HCT116 (cell line): ENCODE results near the gene B3GNT4. TPM values are rescaled to one million over a fixed set of nuclear protein-coding genes. Genes with fewer than 3 reads are reported as not detected.

ENCODE experiments used
- ATAC-seq: fragments of 200-7000 bp; cut with Tn5 transposase; 2 replicates; pipeline ENCODE4 v1.9.1; 2020; ENCODE audit warnings: mild to moderate bottlenecking, moderate library complexity
- BruUV-seq: library from RNA; stranded (reverse); fragments of 400-500 nt; replicated peaks from 2 replicates; lab custom pipeline; 2021; lab: Mats Ljungman, UMichigan
- CTCF ChIA-PET: fragments of 300-600 bp; sonication (Branson Sonifier 250); formaldehyde crosslinking; loops from one replicate; lab custom pipeline; 2021; ENCODE audit warnings: antibody characterized with exemption; lab: Charles Lee
- POLR2A ChIA-PET: fragments of 300-600, 350-600 bp; sonication (Branson Sonifier 250); formaldehyde crosslinking; loops from one replicate; lab custom pipeline; 2021; ENCODE audit warnings: antibody characterized with exemption; lab: Charles Lee
- RAD21 ChIA-PET, 2 experiments: fragments of 300-600 bp; sonication (Branson Sonifier 250); formaldehyde crosslinking; loops; one replicate each; lab custom pipeline; 2023; ENCODE audit warnings: low total read pairs in 2 of 2; ENCODE audit not compliant: uncharacterized antibody in 2 of 2, unreplicated experiment in 2 of 2, low non-redundant PET in 1 of 2; lab: Charles Lee
- DNase-seq: peaks from one replicate; pipeline ENCODE4 v3.0.0-alpha.2; 2010; ENCODE audit warnings: low read depth, low spot score
- H2AFZ ChIP-seq: fragments of 200-600 bp; shearing (Covaris generic), sonication (generic); 2 replicates; pipeline ENCODE4 v1.6.1; 2017; ENCODE audit warnings: low read depth, mixed run types, mixed read lengths, antibody characterized with exemption, low read length; ENCODE audit not compliant: poor library complexity, severe bottlenecking
- H3K27ac ChIP-seq: 2 replicates; pipeline ENCODE4 v1.5.1; 2012; ENCODE audit warnings: low read depth, low read length
- H3K27me3 ChIP-seq: fragments of 200-600 bp; sonication (generic); 2 replicates; pipeline ENCODE4 v1.6.1; 2016; ENCODE audit warnings: mixed run types, low read length, mixed read lengths; ENCODE audit not compliant: insufficient read depth
- H3K36me3 ChIP-seq, 2 experiments: fragments of 200-500 bp in 1 of 2; fragments of 200-600 bp in 1 of 2; sonication (Bioruptor generic) in 1 of 2; sonication (generic) in 1 of 2; 2 replicates each; pipeline versions ENCODE4 v1.5.1 to v1.6.1; 2014 to 2016; ENCODE audit warnings: low read length in 2 of 2, inconsistent platforms in 1 of 2, mixed read lengths in 1 of 2, mixed run types in 1 of 2; ENCODE audit not compliant: insufficient read depth in 2 of 2, control insufficient read depth in 1 of 2
- H3K4me1 ChIP-seq, 2 experiments: fragments of 200-600 bp in 1 of 2; sonication (generic) in 1 of 2; 2 replicates each; pipeline versions ENCODE4 v1.5.1 to v1.6.1; 2012 to 2017; ENCODE audit warnings: low read length in 2 of 2, inconsistent platforms in 1 of 2, mild to moderate bottlenecking in 1 of 2, mixed read lengths in 1 of 2, mixed run types in 1 of 2, moderate library complexity in 1 of 2; ENCODE audit not compliant: insufficient read depth in 2 of 2, control insufficient read depth in 1 of 2
- H3K4me2 ChIP-seq: fragments of 200-600 bp; sonication (generic); 2 replicates; pipeline ENCODE4 v1.6.1; 2017; ENCODE audit warnings: mixed run types, low read length, mixed read lengths
- H3K4me3 ChIP-seq, 2 experiments: fragments of 200-600 bp in 1 of 2; sonication (generic) in 1 of 2; replicated peaks in 1 of 2; 2 replicates each; pipeline ENCODE4 v1.5.1; 2011 to 2016; ENCODE audit warnings: low read length in 2 of 2, control low read depth in 1 of 2, low read depth in 1 of 2, mild to moderate bottlenecking in 1 of 2, mixed read lengths in 1 of 2, mixed run types in 1 of 2
- H3K79me2 ChIP-seq: fragments of 200-600 bp; sonication (generic); 2 replicates; pipeline ENCODE4 v1.6.1; 2017; ENCODE audit warnings: mild to moderate bottlenecking, mixed run types, low read length, moderate library complexity, mixed read lengths; ENCODE audit not compliant: insufficient read depth
- H3K9ac ChIP-seq: fragments of 200-600 bp; sonication (generic); 2 replicates; pipeline ENCODE4 v1.6.1; 2016; ENCODE audit warnings: low read length, mixed read lengths
- H3K9me2 ChIP-seq: fragments of 200-600 bp; sonication (generic), shearing (Covaris generic); 2 replicates; pipeline ENCODE4 v1.6.1; 2017; ENCODE audit warnings: mixed run types, mild to moderate bottlenecking, moderate library complexity; ENCODE audit not compliant: insufficient read depth
- H3K9me3 ChIP-seq, 2 experiments: fragments of 200-500 bp in 1 of 2; fragments of 200-600 bp in 1 of 2; sonication (Bioruptor generic) in 1 of 2; sonication (generic) in 1 of 2; 2 replicates each; pipeline ENCODE4 v1.6.1; 2014 to 2017; ENCODE audit warnings: low read length in 2 of 2, mixed read lengths in 2 of 2, inconsistent platforms in 1 of 2, low read depth in 1 of 2, mild to moderate bottlenecking in 1 of 2, mixed run types in 1 of 2, moderate library complexity in 1 of 2; ENCODE audit not compliant: control insufficient read depth in 1 of 2, insufficient read depth in 1 of 2
- H4K20me1 ChIP-seq: fragments of 200-600 bp; sonication (generic), shearing (Covaris generic); 2 replicates; pipeline ENCODE4 v1.6.1; 2017; ENCODE audit warnings: mixed run types, mild to moderate bottlenecking, moderate library complexity; ENCODE audit not compliant: insufficient read depth
- ATF3 ChIP-seq: IDR thresholded peaks from 2 replicates; pipeline ENCODE4 v1.6.1; 2012
- CBX3 ChIP-seq: IDR thresholded peaks from 2 replicates; pipeline ENCODE4 v1.6.1; 2012; ENCODE audit warnings: low read depth
- EGR1 ChIP-seq: IDR thresholded peaks from 2 replicates; pipeline ENCODE4 v1.6.1; 2012; ENCODE audit warnings: low read depth
- ELF1 ChIP-seq: IDR thresholded peaks from 2 replicates; pipeline ENCODE4 v1.6.1; 2012; ENCODE audit warnings: low read depth, borderline replicate concordance
- JUND ChIP-seq: IDR thresholded peaks from 2 replicates; pipeline ENCODE4 v1.6.1; 2012
- POLR2AphosphoS5 ChIP-seq: IDR thresholded peaks from 2 replicates; pipeline ENCODE4 v1.6.1; 2011; ENCODE audit warnings: mild to moderate bottlenecking, low read depth, low read length, moderate library complexity
- SIN3A ChIP-seq: IDR thresholded peaks from 2 replicates; pipeline ENCODE4 v1.6.1; 2012; ENCODE audit warnings: low read depth
- SRF ChIP-seq: IDR thresholded peaks from 2 replicates; pipeline ENCODE4 v1.6.1; 2012; ENCODE audit warnings: low read depth
- TCF7L2 ChIP-seq: IDR thresholded peaks from 2 replicates; pipeline ENCODE4 v1.7.0; 2011; ENCODE audit warnings: borderline replicate concordance, inconsistent platforms; ENCODE audit not compliant: insufficient read depth, insufficient read length; ENCODE audit errors: extremely low read depth
- ZFX ChIP-seq: fragments of 450-650 bp; IDR thresholded peaks from 2 replicates; pipeline ENCODE4 v1.6.1; 2017
- intact Hi-C: fragments of 100-400 bp; cut with micrococcal nuclease; formaldehyde crosslinking; loops from 2 replicates; pipeline ENCODE4 v1.10.0; 2022
- total RNA-seq: library from RNA; stranded (reverse); gene quantifications from one replicate; pipeline ENCODE4 v1.2.1, GENCODE V29; 2021; ENCODE audit not compliant: unreplicated experiment

Gene B3GNT4
- total RNA-seq, 1 experiment from 2014 or later: 7.1 TPM

DNA sequence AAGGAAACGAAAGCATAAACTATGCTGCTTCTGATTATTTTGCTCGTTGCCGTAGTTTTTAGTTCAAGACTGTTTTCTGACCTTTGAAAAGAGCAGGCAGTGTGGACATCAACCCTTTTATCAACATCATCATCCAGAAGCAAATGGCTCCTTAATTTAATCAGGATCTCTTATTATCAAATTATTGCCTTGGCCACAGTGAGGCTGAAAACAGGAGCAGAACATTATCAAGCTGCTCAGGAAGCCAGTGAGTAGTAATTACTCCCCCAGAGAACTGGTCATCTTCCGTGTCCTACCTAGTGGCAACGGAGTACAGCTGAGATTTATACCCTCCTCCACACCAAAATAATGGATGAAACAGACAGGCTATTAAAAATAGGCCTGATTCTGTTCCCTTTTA, 24.6 kb downstream of the B3GNT4 start:
- Histone ChIP-seq H3K27ac (no peak overlapping the region), H3K9me3 (no peaks in the 10 kb centered on the region), H3K9me2 (no peaks in the 10 kb centered on the region), H3K4me2 (no peak overlapping the region), H3K27me3 (no peaks in the 10 kb centered on the region), H3K9ac (no peak overlapping the region), H4K20me1 (no peaks in the 10 kb centered on the region), H3K36me3 (peaks cover 0 to 10% of the 10 kb centered on the region in 2 experiments), H2AFZ (no peak overlapping the region), H3K79me2 (peaks cover 25% of the 10 kb centered on the region), H3K4me1 (peaks cover 7 to 21% of the 10 kb centered on the region in 2 experiments), H3K4me3 (no peak overlapping the region)
- DNase-seq: no peak
- no peak for ATAC-seq
- intact Hi-C loops: no loop called here
- no TSS peak for BruUV-seq
- ChIA-PET POLR2A (no interaction called here), CTCF (no interaction called here), RAD21 (no interaction called here)
- no peak for TF ChIP-seq ELF1

DNA sequence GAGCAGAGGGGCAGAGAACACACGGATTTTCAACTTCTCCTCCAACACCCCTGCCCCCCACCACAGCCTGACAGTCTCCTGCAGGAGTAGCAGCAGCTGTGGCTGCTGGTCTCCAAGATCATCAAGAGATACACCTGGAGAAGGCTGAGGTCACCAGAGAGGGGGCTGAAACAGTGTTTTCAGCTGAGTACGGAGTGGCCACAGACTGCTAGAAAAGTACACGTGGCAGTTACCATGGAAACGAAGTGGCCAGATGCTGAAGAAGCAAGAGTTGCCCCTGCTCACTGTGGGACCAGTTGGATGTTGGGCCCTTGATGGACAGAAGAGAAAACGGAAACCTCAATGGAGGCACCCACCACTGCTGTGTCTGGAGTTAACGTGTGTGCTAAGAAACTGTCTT, 27.3 kb downstream of the B3GNT4 start:
- Histone ChIP-seq H3K9me3 (no peaks in the 10 kb centered on the region), H3K9me2 (no peaks in the 10 kb centered on the region), H3K4me3 (no peak overlapping the region), H3K4me1 (peaks cover 0 to 8% of the 10 kb centered on the region in 2 experiments; a peak in 2 of 4 replicates), H3K79me2 (no peaks in the 10 kb centered on the region)
- ChIA-PET RAD21 (no interaction called here), POLR2A (no interaction called here)
- no TSS peak for BruUV-seq
- no peak for TF ChIP-seq TCF7L2
- no peak for TF ChIP-seq ELF1
- TF ChIP-seq JUND: no peak
- no peak for TF ChIP-seq ATF3
- no peak for TF ChIP-seq SRF
- no peak for TF ChIP-seq EGR1
- no peak for TF ChIP-seq CBX3
- no peak for TF ChIP-seq POLR2AphosphoS5
- no peak for TF ChIP-seq ZFX
- no peak for TF ChIP-seq SIN3A
- TF ChIP-seq, all 23 proteins: peak for 0
- DNase-seq (no peak), ATAC-seq (no peak)
- H3K27ac ChIP-seq: no peak overlapping the region
- no peak overlapping the region for H2AFZ ChIP-seq
- CTCF ChIA-PET: no interaction called here
- no peaks in the 10 kb centered on the region for H3K27me3 ChIP-seq
- H3K4me2 ChIP-seq: no peak overlapping the region
- no peaks in the 10 kb centered on the region for H4K20me1 ChIP-seq
- intact Hi-C loops: no loop called here
- peaks cover 4 to 7% of the 10 kb centered on the region in 2 experiments for H3K36me3 ChIP-seq
- H3K9ac ChIP-seq: no peak overlapping the region
